ENCODE results near the gene CNPPD1.

CNPPD1 gene

GRCh38 chr2:219214141-219214540 is 37.4 kb upstream of the CNPPD1 start:
- Histone ChIP-seq H3K27ac (ENCODE audit: low read length) (no peak overlapping the region), H3K4me3 (ENCODE audit: low read length) (no peak overlapping the region), H3K79me2 (ENCODE audit: low read length) (no peaks in the 10 kb centered on the region), H3K4me1 (ENCODE audit: low read length) (no peaks in the 10 kb centered on the region), H3K4me2 (ENCODE audit: low read length) (no peak overlapping the region), H2AFZ (ENCODE audit: low read depth, low read length) (no peak overlapping the region), H3K9me3 (ENCODE audit: insufficient read depth, low read length) (no peaks in the 10 kb centered on the region), H4K20me1 (ENCODE audit: insufficient read depth, low read length) (no peaks in the 10 kb centered on the region), H3K9ac (ENCODE audit: low read length) (no peak overlapping the region), H3K27me3 (ENCODE audit: low read depth, low read length) (no peaks in the 10 kb centered on the region), H3K36me3 (replicated peaks; ENCODE audit: low read depth, low read length) (no peaks in the 10 kb centered on the region)
- TF ChIP-seq, protein P1, sequence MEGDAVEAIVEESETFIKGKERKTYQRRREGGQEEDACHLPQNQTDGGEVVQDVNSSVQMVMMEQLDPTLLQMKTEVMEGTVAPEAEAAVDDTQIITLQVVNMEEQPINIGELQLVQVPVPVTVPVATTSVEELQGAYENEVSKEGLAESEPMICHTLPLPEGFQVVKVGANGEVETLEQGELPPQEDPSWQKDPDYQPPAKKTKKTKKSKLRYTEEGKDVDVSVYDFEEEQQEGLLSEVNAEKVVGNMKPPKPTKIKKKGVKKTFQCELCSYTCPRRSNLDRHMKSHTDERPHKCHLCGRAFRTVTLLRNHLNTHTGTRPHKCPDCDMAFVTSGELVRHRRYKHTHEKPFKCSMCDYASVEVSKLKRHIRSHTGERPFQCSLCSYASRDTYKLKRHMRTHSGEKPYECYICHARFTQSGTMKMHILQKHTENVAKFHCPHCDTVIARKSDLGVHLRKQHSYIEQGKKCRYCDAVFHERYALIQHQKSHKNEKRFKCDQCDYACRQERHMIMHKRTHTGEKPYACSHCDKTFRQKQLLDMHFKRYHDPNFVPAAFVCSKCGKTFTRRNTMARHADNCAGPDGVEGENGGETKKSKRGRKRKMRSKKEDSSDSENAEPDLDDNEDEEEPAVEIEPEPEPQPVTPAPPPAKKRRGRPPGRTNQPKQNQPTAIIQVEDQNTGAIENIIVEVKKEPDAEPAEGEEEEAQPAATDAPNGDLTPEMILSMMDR (IDR thresholded peaks at IDR 0.05; ENCODE audit: low read depth, low read length), result no peak

- Histone ChIP-seq H2AFZ (ENCODE audit: low read depth, low read length) (no peak overlapping the region), H3K4me1 (ENCODE audit: low read length) (no peaks in the 10 kb centered on the region), H4K20me1 (ENCODE audit: insufficient read depth, low read length) (no peaks in the 10 kb centered on the region), H3K4me2 (ENCODE audit: low read length) (no peak overlapping the region), H3K27me3 (ENCODE audit: low read depth, low read length) (no peaks in the 10 kb centered on the region), H3K27ac (ENCODE audit: low read length) (no peak overlapping the region), H3K4me3 (ENCODE audit: low read length) (no peak overlapping the region), H3K9ac (ENCODE audit: low read length) (no peak overlapping the region), H3K36me3 (replicated peaks; ENCODE audit: low read depth, low read length) (no peaks in the 10 kb centered on the region), H3K79me2 (ENCODE audit: low read length) (no peaks in the 10 kb centered on the region), H3K9me3 (ENCODE audit: insufficient read depth, low read length) (no peaks in the 10 kb centered on the region)
- TF ChIP-seq, protein P1 (IDR thresholded peaks at IDR 0.05; ENCODE audit: low read depth, low read length), result no peak
- TF ChIP-seq EZH2phosphoT487 (IDR thresholded peaks at IDR 0.05; ENCODE audit: low read depth), result no peak
Observed at GRCh38 chr2:219213486-219214071, 36.9 kb upstream of the CNPPD1 start.

DNA sequence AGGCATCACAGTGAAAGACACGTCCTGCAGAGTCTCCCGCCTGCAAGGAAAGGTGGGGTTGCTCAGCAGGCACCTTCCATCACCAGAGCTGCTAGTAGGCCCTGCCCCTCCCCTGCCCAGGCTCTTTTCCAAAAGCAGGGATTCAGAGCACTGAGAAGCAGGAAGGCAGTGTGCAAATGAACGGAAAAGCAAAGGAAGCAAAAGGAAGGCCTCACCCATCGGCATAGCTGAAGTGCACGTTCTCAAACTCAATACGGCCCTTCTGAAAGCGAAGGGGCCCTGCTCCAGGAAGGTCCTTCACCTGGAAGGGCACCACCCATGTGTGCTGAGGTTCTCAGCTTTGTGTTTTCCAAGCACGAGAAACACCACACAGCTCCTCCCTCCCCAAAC is 36.3 kb upstream of the CNPPD1 start:
- Histone ChIP-seq H2AFZ (ENCODE audit: low read depth, low read length) (no peak overlapping the region), H3K36me3 (replicated peaks; ENCODE audit: low read depth, low read length) (no peaks in the 10 kb centered on the region), H3K9me3 (ENCODE audit: insufficient read depth, low read length) (no peaks in the 10 kb centered on the region), H3K9ac (ENCODE audit: low read length) (no peak overlapping the region), H3K4me1 (ENCODE audit: low read length) (no peaks in the 10 kb centered on the region), H3K4me2 (ENCODE audit: low read length) (no peak overlapping the region), H3K27ac (ENCODE audit: low read length) (no peak overlapping the region), H3K27me3 (ENCODE audit: low read depth, low read length) (no peaks in the 10 kb centered on the region), H4K20me1 (ENCODE audit: insufficient read depth, low read length) (no peaks in the 10 kb centered on the region), H3K79me2 (ENCODE audit: low read length) (no peaks in the 10 kb centered on the region), H3K4me3 (ENCODE audit: low read length) (no peak overlapping the region)
- no peak for TF ChIP-seq EZH2phosphoT487 (IDR thresholded peaks at IDR 0.05; ENCODE audit: low read depth)
- TF ChIP-seq, protein P1 (IDR thresholded peaks at IDR 0.05; ENCODE audit: low read depth, low read length), result no peak

DNA sequence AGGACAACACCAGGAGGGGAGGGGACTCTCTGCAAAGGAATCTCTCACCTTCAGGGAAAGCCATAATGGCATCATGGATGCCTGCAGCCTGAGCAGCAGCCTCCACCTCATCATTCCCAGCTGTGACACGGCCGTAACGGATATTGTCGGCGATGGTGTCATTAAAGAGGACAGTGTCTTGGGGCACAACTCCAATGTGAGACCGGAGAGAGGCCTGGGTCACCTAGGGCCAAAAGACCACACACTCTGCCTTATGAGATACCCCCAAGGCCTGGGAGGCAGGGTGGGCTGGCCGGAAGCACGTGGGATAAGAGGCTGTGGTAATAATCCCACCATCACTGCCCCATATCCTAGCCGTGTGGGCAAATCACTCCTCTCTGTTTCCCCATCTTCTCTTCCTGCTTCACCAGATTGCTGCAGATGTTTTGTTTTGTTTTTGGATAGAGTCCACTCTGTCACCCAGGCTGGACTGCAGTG is 34.2 kb upstream of the CNPPD1 start:
- H3K36me3 ChIP-seq (replicated peaks; ENCODE audit: low read depth, low read length), result no peaks in the 10 kb centered on the region
- H3K79me2 ChIP-seq (ENCODE audit: low read length), result no peaks in the 10 kb centered on the region
- TF ChIP-seq, protein P1 (IDR thresholded peaks at IDR 0.05; ENCODE audit: low read depth, low read length), result no peak
- no peak for TF ChIP-seq EZH2phosphoT487 (IDR thresholded peaks at IDR 0.05; ENCODE audit: low read depth)

More for the DNA sequence above, 34.2 kb upstream of the CNPPD1 start:
- no peak overlapping the region for H2AFZ ChIP-seq (ENCODE audit: low read depth, low read length)
- H3K4me3 ChIP-seq (ENCODE audit: low read length), result no peak overlapping the region
- no peak overlapping the region for H3K9ac ChIP-seq (ENCODE audit: low read length)
- peaks cover 7% of the 10 kb centered on the region for H3K4me1 ChIP-seq (ENCODE audit: low read length)
- no peak overlapping the region for H3K27ac ChIP-seq (ENCODE audit: low read length)
- H3K9me3 ChIP-seq (ENCODE audit: insufficient read depth, low read length), result no peaks in the 10 kb centered on the region
- no peak overlapping the region for H3K4me2 ChIP-seq (ENCODE audit: low read length)
- no peaks in the 10 kb centered on the region for H3K27me3 ChIP-seq (ENCODE audit: low read depth, low read length)
- no peaks in the 10 kb centered on the region for H4K20me1 ChIP-seq (ENCODE audit: insufficient read depth, low read length)
